WERI-Rb-1 (cell line): ENCODE results near the gene ANAPC15.
"Not testable (repeated sequence)": the region's sequence is repeated elsewhere in the genome, so short reads cannot be mapped to it uniquely, and the experiment has no call there.

ENCODE experiments used
- DNase-seq: peaks from one replicate; pipeline ENCODE4 v3.0.0-alpha.2; 2020
- H3K27ac ChIP-seq: fragments of 250-450 bp; sonication (Bioruptor Pico); 2 replicates; pipeline ENCODE4 v1.5.1; 2020; ENCODE audit warnings: mild to moderate bottlenecking, moderate library complexity
- H3K27me3 ChIP-seq: fragments of 250-450 bp; sonication (Bioruptor Pico); 2 replicates; pipeline ENCODE4 v1.5.1; 2021; ENCODE audit warnings: mild to moderate bottlenecking, low read depth, moderate library complexity; ENCODE audit not compliant: insufficient read depth, severe bottlenecking
- H3K36me3 ChIP-seq: fragments of 250-450 bp; sonication (Bioruptor Pico); 2 replicates; pipeline ENCODE4 v1.5.1; 2020; ENCODE audit warnings: mild to moderate bottlenecking, moderate library complexity
- H3K4me3 ChIP-seq: 2 replicates; pipeline ENCODE4 v1.5.1; 2011; ENCODE audit warnings: low read depth, mild to moderate bottlenecking, control low read depth, low read length
- H3K9me3 ChIP-seq: fragments of 250-450 bp; sonication (Bioruptor Pico); 2 replicates; pipeline ENCODE4 v1.5.1; 2021; ENCODE audit warnings: mild to moderate bottlenecking, moderate library complexity; ENCODE audit not compliant: severe bottlenecking
- CTCF ChIP-seq: IDR thresholded peaks from 2 replicates; pipeline ENCODE4 v1.5.1; 2011; ENCODE audit warnings: low read depth, mild to moderate bottlenecking, control low read depth, inconsistent platforms, low read length

The ANAPC15 gene

GRCh38 chr11:72112143-72112977 lies at the start of gene ANAPC15:
TSS of gene ANAPC15 (minus strand) at chr11:72112695. CDS start at chr11:72111276, 1,419 bp downstream.
- no peaks in the 10 kb centered on the region for H3K27me3 ChIP-seq
- no peaks in the 10 kb centered on the region for H3K9me3 ChIP-seq
- H3K36me3 ChIP-seq: 0 out of 2 replicates have a peak, but pooled peaks cover 2% of the 10 kb centered on the region
- peak within 1 kb of the TSS; percentile 77 for H3K4me3 ChIP-seq
- peak within 1 kb of the TSS; percentile 99 for H3K27ac ChIP-seq
- no peak for TF ChIP-seq CTCF
- DNase-seq: peak; percentile 98

GRCh38 chr11:72160319-72160718 lies 47.8 kb upstream of the ANAPC15 start:
- Histone ChIP-seq H3K36me3 (no peaks in the 10 kb centered on the region), H3K27me3 (no peaks in the 10 kb centered on the region), H3K9me3 (no peaks in the 10 kb centered on the region), H3K4me3 (no peak overlapping the region), H3K27ac (no peak overlapping the region)
- DNase-seq: no peak
- TF ChIP-seq CTCF: no peak

GRCh38 chr11:72157131-72157530 lies 44.6 kb upstream of the ANAPC15 start:
- Histone ChIP-seq H3K27me3 (no peaks in the 10 kb centered on the region), H3K9me3 (no peaks in the 10 kb centered on the region), H3K4me3 (no peak overlapping the region), H3K36me3 (no peaks in the 10 kb centered on the region), H3K27ac (no peak overlapping the region)
- no peak for TF ChIP-seq CTCF
- no peak for DNase-seq

GRCh38 chr11:72155751-72156150 lies 43.3 kb upstream of the ANAPC15 start:
- Histone ChIP-seq H3K36me3 (no peaks in the 10 kb centered on the region), H3K4me3 (no peak overlapping the region), H3K9me3 (peaks cover 2% of the 10 kb centered on the region), H3K27ac (no peak overlapping the region), H3K27me3 (no peaks in the 10 kb centered on the region)
- no peak for DNase-seq
- no peak for TF ChIP-seq CTCF

GRCh38 chr11:72154816-72155215 lies 42.3 kb upstream of the ANAPC15 start:
- Histone ChIP-seq H3K27me3 (no peaks in the 10 kb centered on the region), H3K9me3 (peaks cover 2% of the 10 kb centered on the region), H3K27ac (no peak overlapping the region), H3K4me3 (no peak overlapping the region), H3K36me3 (no peaks in the 10 kb centered on the region)
- TF ChIP-seq CTCF: no peak
- no peak for DNase-seq

- H3K4me3 ChIP-seq, DNase-seq, H3K36me3 ChIP-seq, H3K27me3 ChIP-seq, H3K27ac ChIP-seq, H3K9me3 ChIP-seq: not testable (repeated sequence)
Measured at GRCh38 chr11:72153874-72154273, 41.4 kb upstream of the ANAPC15 start.
